Right lobe of liver (tissue), 6 donors: Measurements from ENCODE around the gene SYNE2. TPM values are rescaled to one million over a fixed set of nuclear protein-coding genes. Genes with fewer than 3 reads are reported as not detected.
"Not testable (repeated sequence)": the region's sequence is repeated elsewhere in the genome, so short reads cannot be mapped to it uniquely, and the experiment has no call there.

Experiments
- ATAC-seq, 4 donors: fragments of 200-7000 bp; cut with Tn5 transposase; one replicate each; pipeline ENCODE4 v1.9.1; 2020; ENCODE audit warnings: mild to moderate bottlenecking in 4 of 4, moderate library complexity in 4 of 4
- DNase-seq, 3 donors: peaks; one replicate each; pipeline ENCODE4 v3.0.0-alpha.2; 2020
- H3K27ac ChIP-seq, 3 donors: fragments of 200-600 bp; one replicate each; pipeline ENCODE4 v1.8.0; 2022
- H3K27me3 ChIP-seq, 2 donors: fragments of 200-600 bp; one replicate each; pipeline ENCODE4 v1.8.0; 2022
- H3K36me3 ChIP-seq, 4 donors: fragments of 200-600 bp; sonication (generic) in 1 of 4; one replicate each; pipeline versions ENCODE4 v1.5.1 to v1.8.0; 2017 to 2022; ENCODE audit warnings: control low read depth in 1 of 4
- H3K4me1 ChIP-seq, 4 donors: fragments of 200-600 bp; sonication (generic) in 1 of 4; one replicate each; pipeline versions ENCODE4 v1.5.1 to v1.8.0; 2017 to 2022; ENCODE audit warnings: control low read depth in 1 of 4
- H3K4me3 ChIP-seq, 3 donors: fragments of 200-600 bp; one replicate each; pipeline ENCODE4 v1.8.0; 2022
- H3K9me3 ChIP-seq, 4 donors: fragments of 200-600 bp; sonication (generic) in 1 of 4; one replicate each; pipeline versions ENCODE4 v1.5.1 to v1.8.0; 2017 to 2022; ENCODE audit warnings: control low read depth in 1 of 4
- POLR2A ChIP-seq: fragments of 450-650 bp; IDR thresholded peaks from one replicate; pipeline ENCODE4 v1.6.1; 2017; ENCODE audit warnings: antibody characterized with exemption, mild to moderate bottlenecking
- WGBS: methylation state at CpG from one replicate; pipeline ENCODE4 v1.1.6; 2018; ENCODE audit warnings: low coverage, low lambda C conversion rate; ENCODE audit not compliant: insufficient coverage; ENCODE audit errors: missing lambda C conversion rate; 5-methylcytosine and 5-hydroxymethylcytosine counted together
- intact Hi-C, 2 donors: fragments of 100-400 bp; cut with DNase I; formaldehyde crosslinking; loops; one replicate each; pipeline versions ENCODE4 v1.11.2 to v1.14.1; 2022
- total RNA-seq, 6 experiments: library from RNA; depleted of rRNA in 2 of 6; stranded (reverse); fragments of >200 nt in 2 of 6; fragmentation: NEBNext Ultra II Directional in 3 of 6; extraction: Animal tissue kit (Norgen Biotek cat#: 25700) in 3 of 6; gene quantifications; one replicate each; pipeline versions ENCODE4 v1.1.0 to v1.2.4, GENCODE V29; 2016 to 2023
- TF ChIP-seq, protein P1 (sequence below), 4 donors: fragments of 200-600 bp in 3 of 4; fragments of 450-650 bp in 1 of 4; IDR thresholded peaks; one replicate each; pipeline versions ENCODE4 v1.5.1 to v1.8.0; 2016 to 2022; ENCODE audit warnings: antibody characterized with exemption in 4 of 4, mild to moderate bottlenecking in 2 of 4
- donor health status: DM: no; HTN: yes; CAD: no.
- donor health status: DM: no; HTN: no; CAD: no.
- donor health status: DM: no; HTN: no; CAD: no.
- donor health status: DM: no; HTN: yes; CAD: no.
- donor health status: DM: no; HTN: yes; CAD: no.

SYNE2 gene
- total RNA-seq, 6 experiments from 2014 or later, result 34.6 to 118 (median 47.8) TPM

DNA sequence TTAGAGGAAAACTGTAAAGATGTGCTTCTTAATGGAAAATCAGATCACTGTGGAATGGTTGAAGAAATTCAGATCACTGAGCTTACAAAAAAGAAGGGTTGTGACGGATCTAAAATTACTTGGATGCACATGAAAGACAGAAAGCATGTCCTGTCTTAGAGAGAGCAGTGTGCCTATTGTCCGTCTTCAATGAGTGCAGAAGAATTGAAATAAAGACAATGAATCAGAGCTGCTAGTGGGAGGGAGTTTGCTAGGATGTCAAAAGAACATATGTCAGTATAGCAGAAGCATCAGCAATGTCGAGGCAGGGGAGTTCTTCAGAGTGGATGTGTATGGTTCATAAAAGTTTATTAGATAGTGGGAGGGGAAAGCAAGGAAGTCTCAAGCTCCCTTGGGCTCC, 172.7 kb downstream of the SYNE2 start:
- Histone ChIP-seq H3K9me3 (no peaks in the 10 kb centered on the region), H3K27me3 (no peaks in the 10 kb centered on the region), H3K4me3 (no peak overlapping the region), H3K36me3 (peaks cover 0 to 7% (median 0%) of the 10 kb centered on the region in 4 donors), H3K27ac (no peak overlapping the region), H3K4me1 (no peaks in the 10 kb centered on the region)
- DNase-seq (no peak), ATAC-seq (no peak)
- TF ChIP-seq, protein P1, sequence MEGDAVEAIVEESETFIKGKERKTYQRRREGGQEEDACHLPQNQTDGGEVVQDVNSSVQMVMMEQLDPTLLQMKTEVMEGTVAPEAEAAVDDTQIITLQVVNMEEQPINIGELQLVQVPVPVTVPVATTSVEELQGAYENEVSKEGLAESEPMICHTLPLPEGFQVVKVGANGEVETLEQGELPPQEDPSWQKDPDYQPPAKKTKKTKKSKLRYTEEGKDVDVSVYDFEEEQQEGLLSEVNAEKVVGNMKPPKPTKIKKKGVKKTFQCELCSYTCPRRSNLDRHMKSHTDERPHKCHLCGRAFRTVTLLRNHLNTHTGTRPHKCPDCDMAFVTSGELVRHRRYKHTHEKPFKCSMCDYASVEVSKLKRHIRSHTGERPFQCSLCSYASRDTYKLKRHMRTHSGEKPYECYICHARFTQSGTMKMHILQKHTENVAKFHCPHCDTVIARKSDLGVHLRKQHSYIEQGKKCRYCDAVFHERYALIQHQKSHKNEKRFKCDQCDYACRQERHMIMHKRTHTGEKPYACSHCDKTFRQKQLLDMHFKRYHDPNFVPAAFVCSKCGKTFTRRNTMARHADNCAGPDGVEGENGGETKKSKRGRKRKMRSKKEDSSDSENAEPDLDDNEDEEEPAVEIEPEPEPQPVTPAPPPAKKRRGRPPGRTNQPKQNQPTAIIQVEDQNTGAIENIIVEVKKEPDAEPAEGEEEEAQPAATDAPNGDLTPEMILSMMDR (IDR thresholded peaks at IDR 0.05), result no peak
- TF ChIP-seq POLR2A, result no peak
- WGBS, result 85% methylated on average over 3 of the region's 3 CpGs
- intact Hi-C loops, result no loop called here

DNA sequence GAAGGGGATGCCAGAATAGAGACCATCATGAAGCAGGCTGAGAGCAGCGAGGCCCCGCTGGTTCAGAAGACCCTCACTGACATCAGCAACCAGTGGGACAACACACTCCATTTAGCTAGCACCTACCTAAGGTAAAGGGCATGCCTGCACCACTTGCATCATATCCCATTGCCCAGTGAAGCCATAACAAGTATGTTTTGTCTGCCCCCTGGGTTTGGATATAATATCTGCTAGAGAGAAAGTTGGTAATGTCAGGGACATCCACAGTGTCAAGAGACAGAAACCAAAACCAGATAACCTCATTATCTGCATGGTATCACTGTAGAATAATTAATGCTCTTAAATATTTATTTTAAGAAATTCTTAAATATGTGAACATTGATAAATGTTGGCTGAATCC, 173.8 kb downstream of the SYNE2 start:
- WGBS, result no CpG with 5 or more reads among the region's 2 CpGs
- intact Hi-C loops, result no loop called here
- peaks cover 0 to 7% (median 0%) of the 10 kb centered on the region in 4 donors for H3K36me3 ChIP-seq
- H3K27ac ChIP-seq, result no peak overlapping the region
- DNase-seq (no peak), ATAC-seq (peak in 1 of 4 donors; percentile 30)
- no peaks in the 10 kb centered on the region for H3K27me3 ChIP-seq
- no peaks in the 10 kb centered on the region for H3K4me1 ChIP-seq
- no peak overlapping the region for H3K4me3 ChIP-seq
- no peak for TF ChIP-seq POLR2A
- TF ChIP-seq, protein P1 (IDR thresholded peaks at IDR 0.05), result no peak
- H3K9me3 ChIP-seq, result no peaks in the 10 kb centered on the region

DNA sequence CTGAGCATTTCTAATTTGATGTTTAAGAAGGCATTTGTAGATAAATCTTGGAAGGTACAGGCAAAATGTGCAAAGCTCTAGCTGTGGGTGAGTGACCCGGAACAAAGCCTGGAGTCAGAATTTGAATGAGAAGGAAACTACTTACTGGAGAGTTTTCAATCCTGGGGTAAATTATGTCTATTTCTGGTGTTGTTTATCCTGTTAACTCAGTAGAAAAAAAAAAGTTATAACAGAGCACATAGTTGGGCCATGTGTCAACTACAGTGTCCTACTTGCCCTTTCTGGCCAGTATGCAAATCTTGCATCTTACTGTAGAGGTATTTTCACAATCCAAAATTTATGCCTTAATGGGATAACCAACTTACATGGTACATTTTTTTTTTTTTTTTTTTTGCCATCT, 182.3 kb downstream of the SYNE2 start:
- DNase-seq (no peak), ATAC-seq (no peak)
- no peaks in the 10 kb centered on the region for H3K36me3 ChIP-seq
- no peaks in the 10 kb centered on the region for H3K4me1 ChIP-seq
- WGBS, result 78% methylated on average over 1 of the region's 1 CpG
- no peaks in the 10 kb centered on the region for H3K9me3 ChIP-seq
- H3K27me3 ChIP-seq, result no peaks in the 10 kb centered on the region
- H3K27ac ChIP-seq, result no peak overlapping the region
- no peak overlapping the region for H3K4me3 ChIP-seq
- no peak for TF ChIP-seq POLR2A
- TF ChIP-seq, protein P1 (IDR thresholded peaks at IDR 0.05), result no peak
- intact Hi-C loops, result no loop called here

DNA sequence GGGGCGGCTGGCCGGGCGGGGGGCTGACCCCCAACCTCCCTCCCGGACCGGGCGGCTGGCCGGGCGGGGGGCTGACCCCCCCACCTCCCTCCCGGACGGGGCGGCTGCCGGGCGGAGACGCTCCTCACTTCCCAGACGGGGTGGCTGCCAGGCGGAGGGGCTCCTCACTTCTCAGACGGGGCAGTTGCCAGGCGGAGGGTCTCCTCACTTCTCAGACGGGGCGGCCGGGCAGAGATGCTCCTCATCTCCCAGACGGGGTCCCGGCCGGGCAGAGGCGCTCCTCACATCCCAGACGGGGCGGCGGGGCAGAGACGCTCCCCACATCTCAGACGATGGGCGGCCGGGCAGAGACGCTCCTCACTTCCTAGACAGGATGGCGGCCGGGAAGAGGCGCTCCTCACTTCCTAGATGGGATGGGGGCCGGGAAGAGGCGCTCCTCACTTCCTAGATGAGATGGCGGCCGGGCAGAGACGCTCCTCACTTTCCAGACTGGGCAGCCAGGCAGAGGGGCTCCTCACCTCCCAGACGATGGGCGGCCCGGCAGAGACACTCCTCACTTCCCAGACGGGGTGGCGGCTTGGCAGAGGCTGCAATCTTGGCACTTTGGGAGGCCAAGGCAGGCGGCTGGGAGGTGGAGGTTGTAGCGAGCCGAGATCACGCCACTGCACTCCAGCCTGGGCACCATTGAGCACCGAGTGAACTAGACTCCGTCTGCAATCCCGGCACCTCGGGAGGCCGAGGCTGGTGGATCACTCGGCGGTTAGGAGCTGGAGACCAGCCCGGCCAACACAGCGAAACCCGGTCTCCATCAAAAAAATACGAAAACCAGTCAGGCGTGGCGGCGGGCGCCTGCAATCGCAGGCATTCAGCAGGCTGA, 185.3 kb downstream of the SYNE2 start:
- H3K27ac ChIP-seq, intact Hi-C loops, H3K36me3 ChIP-seq, H3K27me3 ChIP-seq, DNase-seq, H3K9me3 ChIP-seq, ATAC-seq, H3K4me3 ChIP-seq, H3K4me1 ChIP-seq: not testable (repeated sequence)
- WGBS, result 98% methylated on average over 9 of the region's 66 CpGs

DNA sequence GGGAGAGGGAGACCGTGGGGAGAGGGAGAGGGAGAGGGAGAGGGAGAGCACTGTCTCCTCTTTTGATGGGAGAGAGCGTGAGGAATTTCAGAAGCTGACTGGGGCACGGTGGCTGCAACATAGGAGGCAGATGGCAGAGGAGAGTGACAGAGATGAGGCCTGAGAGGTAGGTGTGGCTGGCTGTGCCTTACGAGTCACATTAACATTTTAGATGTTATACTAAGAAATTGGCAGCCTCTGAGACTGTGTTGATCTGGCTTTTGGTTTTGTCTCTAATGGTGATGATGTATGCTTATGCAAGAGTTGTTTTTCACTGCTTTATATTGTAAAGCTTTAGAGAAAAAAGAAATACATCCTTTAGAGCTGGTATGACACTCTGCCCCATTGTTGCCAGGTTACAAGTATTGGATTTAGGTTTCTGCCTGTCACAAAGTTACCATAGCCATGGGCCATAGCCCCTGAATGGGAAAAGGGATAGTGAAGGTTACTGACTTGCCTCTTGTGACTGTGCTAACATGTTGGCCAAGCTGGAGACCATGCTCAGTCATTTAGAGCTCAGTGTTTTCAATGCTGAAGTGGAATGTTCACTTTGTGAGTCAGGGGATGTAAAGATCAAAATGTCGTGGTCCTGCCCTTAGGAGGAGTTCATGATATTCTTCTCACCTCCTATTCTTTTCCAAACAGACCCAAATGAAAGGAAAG, 186.2 kb downstream of the SYNE2 start:
- ATAC-seq (no peak), DNase-seq (no peak)
- Histone ChIP-seq H3K36me3 (no peaks in the 10 kb centered on the region), H3K9me3 (no peaks in the 10 kb centered on the region), H3K27ac (no peak overlapping the region), H3K4me1 (no peaks in the 10 kb centered on the region), H3K27me3 (no peaks in the 10 kb centered on the region), H3K4me3 (no peak overlapping the region)
- TF ChIP-seq POLR2A, result no peak
- TF ChIP-seq, protein P1 (IDR thresholded peaks at IDR 0.05), result no peak
- 91% methylated on average over 5 of the region's 5 CpGs for WGBS
- intact Hi-C loops, result no loop called here
